GM21786 (cell line): ENCODE data around the gene HTT-AS.
"Not testable (repeated sequence)": the region's sequence is repeated elsewhere in the genome, so short reads cannot be mapped to it uniquely, and the experiment has no call there.

Experiments used
- ATAC-seq: cut with Tn5 transposase; IDR thresholded peaks from one replicate; pipeline ENCODE4 v1.9.1; 2021; ENCODE audit not compliant: unreplicated experiment

The HTT-AS gene

GRCh38 chr4:3054169-3054759 lies 20.1 kb downstream of the HTT-AS start:
- ATAC-seq: no peak

GRCh38 chr4:3051141-3051897 lies 23.0 kb downstream of the HTT-AS start:
- ATAC-seq: not testable (repeated sequence)

GRCh38 chr4:3047464-3048286 lies 26.7 kb downstream of the HTT-AS start:
- peak; percentile 91 for ATAC-seq

GRCh38 chr4:3046623-3047022 lies 27.7 kb downstream of the HTT-AS start:
- ATAC-seq: no peak

- no peak for ATAC-seq
These were observed 28.2 kb downstream of the HTT-AS start for GRCh38 chr4:3046162-3046561.

- ATAC-seq: no peak
These were observed 29.2 kb downstream of the HTT-AS start for GRCh38 chr4:3044870-3045819.

- ATAC-seq: no peak
These were observed 30.9 kb downstream of the HTT-AS start for GRCh38 chr4:3043282-3044020.

- no peak for ATAC-seq
These were observed 32.1 kb downstream of the HTT-AS start for GRCh38 chr4:3042226-3042625.

GRCh38 chr4:3041192-3042142 lies 32.9 kb downstream of the HTT-AS start:
- ATAC-seq: peak; percentile 29

GRCh38 chr4:3040452-3041191 lies 33.7 kb downstream of the HTT-AS start:
- peak; percentile 39 for ATAC-seq

GRCh38 chr4:3039706-3040366 lies 34.5 kb downstream of the HTT-AS start:
- ATAC-seq: no peak

GRCh38 chr4:3037957-3038461 lies 36.3 kb downstream of the HTT-AS start:
- ATAC-seq: no peak

GRCh38 chr4:3036131-3036952 lies 38.0 kb downstream of the HTT-AS start:
- ATAC-seq: no peak

GRCh38 chr4:3035674-3036073 lies 38.7 kb downstream of the HTT-AS start:
- ATAC-seq: no peak

GRCh38 chr4:3035249-3035648 lies 39.1 kb downstream of the HTT-AS start:
- no peak for ATAC-seq

- ATAC-seq: no peak
These were observed 40.1 kb downstream of the HTT-AS start for GRCh38 chr4:3034231-3034630.
